Stimulated activated naive CD4-positive, alpha-beta T cell treated with Interleukin-2 at 50 U/mL for 16 hours (primary cell): ENCODE measurements around the gene FAM72B.
"Not testable (repeated sequence)": the region's sequence is repeated elsewhere in the genome, so short reads cannot be mapped to it uniquely, and the experiment has no call there.

Experiments
- DNase-seq: peaks from one replicate; lab custom pipeline; 2025; lab: John Stamatoyannopoulos, UW

The FAM72B gene

GRCh38 chr1:121200232-121200631 lies 16.1 kb upstream of the FAM72B start:
- DNase-seq: not testable (repeated sequence)

GRCh38 chr1:121199763-121200162 lies 15.6 kb upstream of the FAM72B start:
- DNase-seq: not testable (repeated sequence)

- not testable (repeated sequence) for DNase-seq
Measured at GRCh38 chr1:121197095-121197882, 13.1 kb upstream of the FAM72B start.

GRCh38 chr1:121192512-121192911 lies 8.4 kb upstream of the FAM72B start:
- DNase-seq: not testable (repeated sequence)

- DNase-seq: not testable (repeated sequence)
Measured at GRCh38 chr1:121187914-121188313, 3.8 kb upstream of the FAM72B start.

GRCh38 chr1:121186191-121186590 lies 2.1 kb upstream of the FAM72B start:
- not testable (repeated sequence) for DNase-seq

GRCh38 chr1:121185140-121185708 lies 1.1 kb upstream of the FAM72B start:
- not testable (repeated sequence) for DNase-seq

- DNase-seq: not testable (repeated sequence)
Measured at GRCh38 chr1:121183867-121184266, 273 bp downstream of the FAM72B start.

GRCh38 chr1:121178197-121178596 lies 5.9 kb downstream of the FAM72B start:
- DNase-seq: not testable (repeated sequence)

GRCh38 chr1:121176649-121177048 lies 7.5 kb downstream of the FAM72B start:
- DNase-seq: not testable (repeated sequence)

GRCh38 chr1:121168152-121168668 lies 15.9 kb downstream of the FAM72B start:
- DNase-seq: not testable (repeated sequence)

GRCh38 chr1:121167225-121167738 lies 16.9 kb downstream of the FAM72B start:
- DNase-seq: not testable (repeated sequence)

GRCh38 chr1:121165296-121165695 lies 18.8 kb downstream of the FAM72B start:
- DNase-seq: not testable (repeated sequence)

GRCh38 chr1:121163850-121164757 lies 20.0 kb downstream of the FAM72B start:
- DNase-seq: not testable (repeated sequence)

GRCh38 chr1:121161199-121161901 lies 22.8 kb downstream of the FAM72B start:
- not testable (repeated sequence) for DNase-seq

GRCh38 chr1:121160118-121160517 lies 24.0 kb downstream of the FAM72B start:
- DNase-seq: not testable (repeated sequence)

- not testable (repeated sequence) for DNase-seq
Measured at GRCh38 chr1:121157609-121158008, 26.5 kb downstream of the FAM72B start.

- DNase-seq: not testable (repeated sequence)
Measured at GRCh38 chr1:121156958-121157603, 27.1 kb downstream of the FAM72B start.

- DNase-seq: not testable (repeated sequence)
Measured at GRCh38 chr1:121155671-121156358, 28.3 kb downstream of the FAM72B start.

GRCh38 chr1:121154811-121155210 lies 29.3 kb downstream of the FAM72B start:
- not testable (repeated sequence) for DNase-seq
